ENCODE results near the gene DDX3X. TPM values are rescaled to one million over a fixed set of nuclear protein-coding genes. Genes with fewer than 3 reads are reported as not detected.

Gene DDX3X
- total and polyA plus RNA-seq, 2 experiments from 2014 or later, result 68.1 to 239 TPM

DNA sequence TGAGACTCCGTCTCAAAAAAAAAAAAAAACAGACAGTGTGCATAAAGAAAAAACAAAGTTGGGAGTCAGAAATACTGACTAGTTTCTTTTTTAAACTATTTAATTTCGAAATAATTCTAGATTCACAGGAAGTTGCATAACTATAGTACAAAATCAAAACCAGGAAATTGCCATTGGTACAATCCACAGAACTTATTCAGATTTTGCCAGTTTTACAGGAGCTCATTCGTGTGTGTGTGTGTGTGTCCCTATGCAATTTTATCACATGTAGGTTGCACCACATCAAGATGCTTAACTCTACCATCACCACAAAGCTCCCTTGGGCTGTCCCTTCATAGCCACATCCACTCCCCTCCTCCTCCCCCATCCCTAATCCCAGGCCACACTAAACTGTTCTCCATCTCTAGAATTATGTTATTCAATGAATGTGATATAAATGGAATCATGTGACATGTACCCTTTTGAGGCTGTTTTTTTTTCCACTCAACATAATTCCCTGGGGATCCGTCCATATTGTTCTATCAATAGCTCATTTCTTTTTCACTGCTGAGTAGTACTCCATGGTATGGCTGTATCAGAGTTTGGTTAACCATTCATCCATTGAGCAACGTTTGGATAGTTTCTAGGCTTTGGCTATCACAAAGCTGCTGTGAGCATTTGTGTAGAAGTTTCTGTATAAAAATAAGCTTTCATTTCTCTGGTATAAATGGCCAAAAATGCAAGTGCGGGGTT, 16.3 kb upstream of the DDX3X start (continued):
- TF ChIP-seq ETS1 (IDR thresholded peaks at IDR 0.05), result no peak
- TF ChIP-seq POLR2AphosphoS5 (IDR thresholded peaks at IDR 0.05; ENCODE audit: low read depth), result no peak
- TF ChIP-seq JUNB (IDR thresholded peaks at IDR 0.05; ENCODE audit: unreplicated experiment), result no peak

DNA sequence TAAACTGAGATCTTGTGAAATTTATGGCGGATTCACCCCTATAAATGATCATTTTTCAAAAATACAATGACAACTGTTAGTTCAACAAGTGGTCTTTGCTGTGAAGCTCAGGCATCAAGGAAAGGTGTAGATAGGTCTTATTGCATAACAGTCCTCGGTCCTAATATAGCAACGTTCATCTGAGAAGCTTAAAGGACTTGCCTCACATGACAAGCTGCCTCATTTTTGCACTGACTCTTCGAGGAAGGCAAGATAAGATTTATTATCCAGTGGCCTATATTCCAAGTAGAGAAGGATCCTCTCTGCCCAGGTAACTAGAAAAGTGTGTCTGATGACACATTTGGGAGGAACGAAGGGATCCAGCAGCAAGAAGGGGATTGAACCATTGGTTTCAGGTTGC, 13.6 kb upstream of the DDX3X start:
- Histone ChIP-seq H3K4me2 (no peak overlapping the region), H3K27ac (ENCODE audit: low read depth) (no peak overlapping the region), H3K4me1 (ENCODE audit: insufficient read depth) (no peaks in the 10 kb centered on the region), H3K9me2 (ENCODE audit: insufficient read depth) (no peaks in the 10 kb centered on the region), H3K36me3 (ENCODE audit: insufficient read depth) (no peaks in the 10 kb centered on the region), H3K79me2 (replicated peaks; ENCODE audit: insufficient read depth) (no peaks in the 10 kb centered on the region), H3F3A (replicated peaks; ENCODE audit: low read depth) (no peaks in the 10 kb centered on the region), H4K20me1 (replicated peaks; ENCODE audit: insufficient read depth) (no peaks in the 10 kb centered on the region), H3K4me3 (no peak overlapping the region), H2AFZ (no peak overlapping the region), H3K27me3 (ENCODE audit: insufficient read depth) (no peaks in the 10 kb centered on the region)
- no peaks in the 10 kb centered on the region for H3K27me3 Mint-ChIP-seq (ENCODE audit: insufficient read depth, low read depth, poor library complexity)
- no peak for TF ChIP-seq STAT1 (IDR thresholded peaks at IDR 0.05; ENCODE audit: unreplicated experiment)
- no peak for TF ChIP-seq ETS1 (IDR thresholded peaks at IDR 0.05)
- TF ChIP-seq JUNB (IDR thresholded peaks at IDR 0.05; ENCODE audit: unreplicated experiment), result no peak
- no peak for TF ChIP-seq CREB1 (CRISPR knock-in tag; IDR thresholded peaks at IDR 0.05; ENCODE audit: low read depth)
- no peak for TF ChIP-seq ZNF331 (CRISPR knock-in tag; IDR thresholded peaks at IDR 0.05; ENCODE audit: low read depth)
- TF ChIP-seq POLR2AphosphoS5 (IDR thresholded peaks at IDR 0.05; ENCODE audit: low read depth), result no peak
- no peak overlapping the region for H3K4me3 Mint-ChIP-seq
- H3K9me3 Mint-ChIP-seq, result no peaks in the 10 kb centered on the region
- H3K27ac Mint-ChIP-seq, result no peak overlapping the region
- ATAC-seq (no peak), DNase-seq (ENCODE audit: low spot score) (no peak)
- H3K36me3 Mint-ChIP-seq (ENCODE audit: low read depth), result no peaks in the 10 kb centered on the region
- no peaks in the 10 kb centered on the region for H3K4me1 Mint-ChIP-seq

- Mint-ChIP-seq H3K36me3 (ENCODE audit: low read depth) (no peaks in the 10 kb centered on the region), H3K9me3 (no peaks in the 10 kb centered on the region), H3K27ac (no peak overlapping the region), H3K4me3 (no peak overlapping the region), H3K27me3 (ENCODE audit: insufficient read depth, low read depth, poor library complexity) (no peaks in the 10 kb centered on the region), H3K4me1 (no peaks in the 10 kb centered on the region)
- Histone ChIP-seq H3K27ac (ENCODE audit: low read depth) (no peak overlapping the region), H3K36me3 (ENCODE audit: insufficient read depth) (no peaks in the 10 kb centered on the region), H2AFZ (no peak overlapping the region), H3K4me1 (ENCODE audit: insufficient read depth) (no peaks in the 10 kb centered on the region), H3K4me2 (no peak overlapping the region), H3K9me2 (ENCODE audit: insufficient read depth) (no peaks in the 10 kb centered on the region), H3K27me3 (ENCODE audit: insufficient read depth) (no peaks in the 10 kb centered on the region), H3K79me2 (replicated peaks; ENCODE audit: insufficient read depth) (no peaks in the 10 kb centered on the region), H3K4me3 (no peak overlapping the region), H3F3A (replicated peaks; ENCODE audit: low read depth) (no peaks in the 10 kb centered on the region), H4K20me1 (replicated peaks; ENCODE audit: insufficient read depth) (no peaks in the 10 kb centered on the region)
- DNase-seq (ENCODE audit: low spot score) (no peak), ATAC-seq (no peak)
- TF ChIP-seq CREB1 (CRISPR knock-in tag; IDR thresholded peaks at IDR 0.05; ENCODE audit: low read depth) (no peak), JUNB (IDR thresholded peaks at IDR 0.05; ENCODE audit: unreplicated experiment) (no peak), EZH2phosphoT487 (IDR thresholded peaks at IDR 0.05; ENCODE audit: unreplicated experiment) (no peak), NANOG (IDR thresholded peaks at IDR 0.05; ENCODE audit: borderline replicate concordance) (no peak), ZNF331 (CRISPR knock-in tag; IDR thresholded peaks at IDR 0.05; ENCODE audit: low read depth) (no peak), ZNF114 (CRISPR knock-in tag; IDR thresholded peaks at IDR 0.05) (no peak), STAT1 (IDR thresholded peaks at IDR 0.05; ENCODE audit: unreplicated experiment) (no peak)
These were observed 10.9 kb upstream of the DDX3X start for GRCh38 chrX:41322821-41323603.

Data from GM23338 (cell line).